Body of pancreas (tissue), 4 donors: ENCODE data around the gene NEK1. TPM values are rescaled to one million over a fixed set of nuclear protein-coding genes. Genes with fewer than 3 reads are reported as not detected.

Experiments
- ATAC-seq: fragments of 150-250 bp; one replicate; pipeline ENCODE4 v1.9.1; 2016
- DNase-seq, 4 donors: peaks; one replicate each; pipeline ENCODE4 v3.0.0-alpha.2; 2019
- H3K27ac ChIP-seq, 4 donors: fragments of 200-600 bp; sonication (generic); 1 replicate in 3 of 4; 2 replicates in 1 of 4; pipeline versions ENCODE4 v1.5.1 to v1.6.1; 2016 to 2019; ENCODE audit warnings: mild to moderate bottlenecking in 1 of 4, mixed read lengths in 1 of 4, moderate library complexity in 1 of 4
- H3K27me3 ChIP-seq, 2 donors: fragments of 200-600 bp; sonication (generic); one replicate each; pipeline ENCODE4 v1.6.0; 2016; ENCODE audit warnings: mild to moderate bottlenecking in 1 of 2
- H3K36me3 ChIP-seq, 2 donors: fragments of 200-600 bp; sonication (generic); replicated peaks in 1 of 2; 2 replicates each; pipeline ENCODE4 v1.5.1; 2016; ENCODE audit warnings: low read depth in 2 of 2; ENCODE audit not compliant: insufficient read depth in 1 of 2
- H3K4me1 ChIP-seq: fragments of 200-600 bp; sonication (generic); one replicate; pipeline ENCODE4 v1.6.0; 2016
- H3K4me3 ChIP-seq, 2 donors: fragments of 200-600 bp; sonication (generic); 1 replicate in 1 of 2; 2 replicates in 1 of 2; pipeline ENCODE4 v1.5.1; 2016 to 2019
- H3K9me3 ChIP-seq, 3 donors: fragments of 200-600 bp; sonication (generic); 1 replicate in 2 of 3; 2 replicates in 1 of 3; pipeline ENCODE4 v1.5.1; 2016
- POLR2A ChIP-seq, 3 donors: fragments of 450-650 bp; IDR thresholded peaks; one replicate each; pipeline ENCODE4 v1.6.1; 2016; ENCODE audit warnings: antibody characterized with exemption in 3 of 3, mild to moderate bottlenecking in 2 of 3
- WGBS, 2 donors: methylation state at CpG; one replicate each; pipeline ENCODE4 v1.1.5; 2017; 5-methylcytosine and 5-hydroxymethylcytosine counted together
- intact Hi-C: fragments of 100-400 bp; cut with DNase I; formaldehyde crosslinking; loops from one replicate; pipeline ENCODE4 v1.15.1; 2023
- total RNA-seq, 2 donors: library from RNA; depleted of rRNA; stranded (reverse); fragments of >200 nt; gene quantifications; one replicate each; pipeline ENCODE4 v1.1.0, GENCODE V29; 2016
- TF ChIP-seq, protein P1 (sequence below), 7 experiments: fragments of 450-650 bp in 4 of 7; fragments of 200-600 bp in 3 of 7; sonication (generic) in 3 of 7; IDR thresholded peaks; one replicate each; pipeline ENCODE4 v1.5.1; 2016 to 2019; ENCODE audit warnings: antibody characterized with exemption in 7 of 7

The NEK1 gene
- total RNA-seq, 2 donors from 2014 or later = 6.3 to 12.2 TPM

GRCh38 chr4:169366821-169367220 lies 245.6 kb downstream of the NEK1 start:
- WGBS, 2 donors = 92 to 95% methylated on average over 5 of the region's 5 CpGs
- TF ChIP-seq POLR2A (IDR thresholded peaks at IDR 0.05) = no peak
- TF ChIP-seq, protein P1, sequence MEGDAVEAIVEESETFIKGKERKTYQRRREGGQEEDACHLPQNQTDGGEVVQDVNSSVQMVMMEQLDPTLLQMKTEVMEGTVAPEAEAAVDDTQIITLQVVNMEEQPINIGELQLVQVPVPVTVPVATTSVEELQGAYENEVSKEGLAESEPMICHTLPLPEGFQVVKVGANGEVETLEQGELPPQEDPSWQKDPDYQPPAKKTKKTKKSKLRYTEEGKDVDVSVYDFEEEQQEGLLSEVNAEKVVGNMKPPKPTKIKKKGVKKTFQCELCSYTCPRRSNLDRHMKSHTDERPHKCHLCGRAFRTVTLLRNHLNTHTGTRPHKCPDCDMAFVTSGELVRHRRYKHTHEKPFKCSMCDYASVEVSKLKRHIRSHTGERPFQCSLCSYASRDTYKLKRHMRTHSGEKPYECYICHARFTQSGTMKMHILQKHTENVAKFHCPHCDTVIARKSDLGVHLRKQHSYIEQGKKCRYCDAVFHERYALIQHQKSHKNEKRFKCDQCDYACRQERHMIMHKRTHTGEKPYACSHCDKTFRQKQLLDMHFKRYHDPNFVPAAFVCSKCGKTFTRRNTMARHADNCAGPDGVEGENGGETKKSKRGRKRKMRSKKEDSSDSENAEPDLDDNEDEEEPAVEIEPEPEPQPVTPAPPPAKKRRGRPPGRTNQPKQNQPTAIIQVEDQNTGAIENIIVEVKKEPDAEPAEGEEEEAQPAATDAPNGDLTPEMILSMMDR (IDR thresholded peaks at IDR 0.05) = no peak
- DNase-seq = no peak

GRCh38 chr4:169362607-169363006 lies 249.8 kb downstream of the NEK1 start:
- no peaks in the 10 kb centered on the region for H3K4me1 ChIP-seq
- H3K9me3 ChIP-seq = no peaks in the 10 kb centered on the region
- no peak overlapping the region for H3K4me3 ChIP-seq
- no peaks in the 10 kb centered on the region for H3K27me3 ChIP-seq
- DNase-seq (peak in 1 of 4 donors; percentile 11), ATAC-seq (no peak)
- no peaks in the 10 kb centered on the region for H3K36me3 ChIP-seq
- no peak for TF ChIP-seq POLR2A (IDR thresholded peaks at IDR 0.05)
- TF ChIP-seq, protein P1 (IDR thresholded peaks at IDR 0.05) = no peak
- H3K27ac ChIP-seq = no peak overlapping the region
- intact Hi-C loops = no loop called here
- WGBS, 2 donors = 52 to 68% methylated on average over 6 of the region's 6 CpGs

More at GRCh38 chr4:169366821-169367220, 245.6 kb downstream of the NEK1 start:
- intact Hi-C loops = no loop called here
- H3K4me3 ChIP-seq = no peak overlapping the region
- H3K36me3 ChIP-seq = no peaks in the 10 kb centered on the region
- no peaks in the 10 kb centered on the region for H3K9me3 ChIP-seq
- ATAC-seq = no peak
- no peaks in the 10 kb centered on the region for H3K27me3 ChIP-seq
- no peaks in the 10 kb centered on the region for H3K4me1 ChIP-seq
- no peak overlapping the region for H3K27ac ChIP-seq

- no peaks in the 10 kb centered on the region for H3K36me3 ChIP-seq
- intact Hi-C loops = no loop called here
- no peaks in the 10 kb centered on the region for H3K9me3 ChIP-seq
- H3K4me3 ChIP-seq = no peak overlapping the region
- TF ChIP-seq POLR2A (IDR thresholded peaks at IDR 0.05) = no peak
- TF ChIP-seq, protein P1 (IDR thresholded peaks at IDR 0.05) = no peak
- WGBS, 2 donors = 50 to 53% methylated on average over 3 of the region's 3 CpGs
- ATAC-seq (no peak), DNase-seq (no peak)
- H3K4me1 ChIP-seq = no peaks in the 10 kb centered on the region
- H3K27me3 ChIP-seq = no peaks in the 10 kb centered on the region
- H3K27ac ChIP-seq = no peak overlapping the region
Observed at GRCh38 chr4:169361756-169362155, 250.6 kb downstream of the NEK1 start.

GRCh38 chr4:169359961-169360360 lies 252.4 kb downstream of the NEK1 start:
- WGBS, 2 donors = 88 to 91% methylated on average over 3 of the region's 3 CpGs

GRCh38 chr4:169352360-169352759 lies 260.0 kb downstream of the NEK1 start:
- TF ChIP-seq POLR2A (IDR thresholded peaks at IDR 0.05) = no peak
- TF ChIP-seq, protein P1 (IDR thresholded peaks at IDR 0.05) = no peak
- ATAC-seq = no peak

More at GRCh38 chr4:169359961-169360360, 252.4 kb downstream of the NEK1 start:
- Histone ChIP-seq H3K9me3 (no peaks in the 10 kb centered on the region), H3K36me3 (no peaks in the 10 kb centered on the region), H3K27me3 (no peaks in the 10 kb centered on the region), H3K4me3 (no peak overlapping the region), H3K4me1 (no peaks in the 10 kb centered on the region), H3K27ac (no peak overlapping the region)
- ATAC-seq (no peak), DNase-seq (no peak)
- no peak for TF ChIP-seq POLR2A (IDR thresholded peaks at IDR 0.05)
- TF ChIP-seq, protein P1 (IDR thresholded peaks at IDR 0.05) = no peak
- intact Hi-C loops = no loop called here

More at GRCh38 chr4:169352360-169352759, 260.0 kb downstream of the NEK1 start:
- 79 to 84% methylated on average over 3 of the region's 3 CpGs for WGBS, 2 donors
- no peak for DNase-seq
- Histone ChIP-seq H3K36me3 (no peaks in the 10 kb centered on the region), H3K27me3 (no peaks in the 10 kb centered on the region), H3K27ac (peak overlapping the region in 1 of 4 donors; percentile 19), H3K4me1 (peaks cover 13% of the 10 kb centered on the region), H3K9me3 (no peaks in the 10 kb centered on the region), H3K4me3 (no peak overlapping the region)
- intact Hi-C loops = no loop called here
